Measurements from ENCODE around the gene DAPP1. TPM values are rescaled to one million over a fixed set of nuclear protein-coding genes. Genes with fewer than 3 reads are reported as not detected.
"Not testable (repeated sequence)": the region's sequence is repeated elsewhere in the genome, so short reads cannot be mapped to it uniquely, and the experiment has no call there.

The DAPP1 gene, protein sequence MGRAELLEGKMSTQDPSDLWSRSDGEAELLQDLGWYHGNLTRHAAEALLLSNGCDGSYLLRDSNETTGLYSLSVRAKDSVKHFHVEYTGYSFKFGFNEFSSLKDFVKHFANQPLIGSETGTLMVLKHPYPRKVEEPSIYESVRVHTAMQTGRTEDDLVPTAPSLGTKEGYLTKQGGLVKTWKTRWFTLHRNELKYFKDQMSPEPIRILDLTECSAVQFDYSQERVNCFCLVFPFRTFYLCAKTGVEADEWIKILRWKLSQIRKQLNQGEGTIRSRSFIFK
- total RNA-seq: 10 to 100 TPM; 25.7 to 33.0 (median 30.7) TPM

DNA sequence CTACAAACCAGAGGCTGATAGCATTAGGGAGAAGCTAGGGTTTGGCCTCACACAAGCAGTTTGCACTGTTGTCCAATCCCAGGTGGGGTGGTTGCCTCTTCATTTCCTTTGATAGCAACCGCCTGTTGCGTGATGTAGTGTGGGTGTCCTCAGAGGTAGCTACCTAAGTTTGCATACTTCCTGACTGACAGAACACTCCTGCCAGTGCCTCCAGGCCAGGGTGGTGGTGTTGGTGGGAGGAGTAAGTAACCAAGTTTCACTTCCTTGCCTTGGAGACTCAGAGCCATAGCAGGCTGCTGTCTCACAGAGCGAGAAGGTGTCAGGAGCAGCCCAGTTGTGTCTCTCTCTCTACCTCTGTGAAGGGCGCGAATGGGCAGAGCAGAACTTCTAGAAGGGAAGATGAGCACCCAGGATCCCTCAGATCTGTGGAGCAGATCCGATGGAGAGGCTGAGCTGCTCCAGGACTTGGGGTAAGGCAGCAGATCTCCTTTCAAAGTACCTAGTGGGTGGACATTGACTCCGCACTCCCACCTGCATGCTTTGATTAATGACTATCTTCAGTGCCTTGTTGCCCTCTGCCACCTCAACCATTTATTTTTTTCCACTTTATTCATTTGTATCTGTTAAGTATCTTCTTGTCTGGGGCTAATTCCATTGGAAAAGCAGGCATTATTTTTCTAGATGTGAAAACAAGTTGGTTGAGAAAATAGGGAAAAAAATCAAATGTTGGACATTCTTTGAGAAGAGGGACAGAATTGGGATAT lies at the start of gene DAPP1:
DAPP1 (plus strand) TSS at position 283 of the 764 bp plus-strand sequence; CDS start at position 370, 87 bp downstream.
- Mint-ChIP-seq H3K27me3 (ENCODE audit: low read depth) (no peaks in the 10 kb centered on the region), H3K9me3 (no peaks in the 10 kb centered on the region), H3K4me1 (ENCODE audit: low read depth) (peaks cover 65% of the 10 kb centered on the region), H3K4me3 (peak within 1 kb of the TSS; percentile 89), H3K36me3 (ENCODE audit: insufficient read depth) (peaks cover 3% of the 10 kb centered on the region)
- DNase-seq (peak; percentile 55), ATAC-seq (peak; percentile 95 to 96)

DNA sequence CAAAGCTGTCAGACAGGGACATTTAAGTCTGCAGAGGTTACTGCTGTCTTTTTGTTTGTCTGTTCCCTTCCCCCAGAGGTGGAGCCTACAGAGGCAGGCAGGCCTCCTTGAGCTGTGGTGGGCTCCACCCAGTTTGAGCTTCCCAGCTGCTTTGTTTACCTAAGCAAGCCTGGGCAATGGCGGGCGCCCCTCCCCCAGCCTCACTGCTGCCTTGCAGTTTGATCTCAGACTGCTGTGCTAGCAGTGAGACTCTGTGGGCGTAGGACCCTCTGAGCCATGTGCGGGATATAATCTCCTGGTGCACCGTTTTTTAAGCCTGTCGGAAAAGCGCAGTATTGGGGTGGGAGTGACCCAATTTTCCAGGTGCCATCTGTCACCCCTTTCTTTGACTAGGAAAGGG lies 45.8 kb upstream of the DAPP1 start:
- not testable (repeated sequence) for H3K4me3 Mint-ChIP-seq; ATAC-seq; H3K36me3 Mint-ChIP-seq (ENCODE audit: insufficient read depth); H3K4me1 Mint-ChIP-seq (ENCODE audit: low read depth); DNase-seq
- peaks cover 22% of the 10 kb centered on the region for H3K27me3 Mint-ChIP-seq (ENCODE audit: low read depth)
- H3K9me3 Mint-ChIP-seq: peaks cover 13% of the 10 kb centered on the region

DNA sequence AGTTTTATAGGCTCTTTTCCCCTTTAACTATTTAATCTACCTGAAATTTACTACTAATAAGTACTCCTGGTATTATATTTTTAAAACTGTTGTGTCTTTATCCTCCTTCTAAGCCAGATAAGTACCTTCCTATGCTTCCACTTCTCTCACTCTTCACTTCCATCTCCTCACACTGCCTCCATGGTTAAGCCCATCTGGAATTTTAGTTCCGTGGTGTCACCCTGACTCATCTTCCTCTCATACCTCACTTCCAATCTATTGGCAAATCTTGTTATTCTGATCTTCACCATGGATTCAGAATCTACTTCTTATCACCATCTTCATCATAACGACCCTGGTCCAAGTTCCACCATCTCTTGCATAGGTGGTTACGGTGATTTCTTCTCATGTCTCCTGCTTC lies 32.7 kb upstream of the DAPP1 start:
- Mint-ChIP-seq H3K4me1 (ENCODE audit: low read depth) (no peaks in the 10 kb centered on the region), H3K9me3 (no peaks in the 10 kb centered on the region), H3K4me3 (no peak overlapping the region), H3K36me3 (ENCODE audit: insufficient read depth) (no peaks in the 10 kb centered on the region), H3K27me3 (ENCODE audit: low read depth) (no peaks in the 10 kb centered on the region)
- ATAC-seq (no peak), DNase-seq (no peak)

DNA sequence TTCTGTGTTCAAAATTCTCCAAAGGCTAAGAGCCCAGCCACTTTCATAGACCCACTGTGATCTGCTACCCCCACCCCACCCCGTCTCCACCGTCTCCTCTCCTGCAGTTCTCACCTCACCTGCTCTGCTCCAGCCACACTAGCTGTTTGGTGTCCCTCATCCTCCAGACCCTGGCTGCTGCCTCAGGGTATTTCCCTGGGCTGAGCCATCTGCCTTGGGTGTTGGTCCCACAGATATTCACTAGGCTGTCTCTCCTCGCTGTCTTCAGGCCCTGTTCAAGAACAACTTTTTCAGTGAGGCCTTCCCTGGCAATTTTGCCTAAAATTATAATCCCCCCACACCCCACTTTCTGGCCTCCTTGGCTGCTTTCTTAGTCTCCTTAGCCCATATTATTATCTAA lies 31.8 kb upstream of the DAPP1 start:
- DNase-seq (no peak), ATAC-seq (no peak)
- H3K36me3 Mint-ChIP-seq (ENCODE audit: insufficient read depth): no peaks in the 10 kb centered on the region
- no peak overlapping the region for H3K4me3 Mint-ChIP-seq
- no peaks in the 10 kb centered on the region for H3K9me3 Mint-ChIP-seq
- H3K27me3 Mint-ChIP-seq (ENCODE audit: low read depth): peaks cover under 1% of the 10 kb centered on the region
- H3K4me1 Mint-ChIP-seq (ENCODE audit: low read depth): no peaks in the 10 kb centered on the region

DNA sequence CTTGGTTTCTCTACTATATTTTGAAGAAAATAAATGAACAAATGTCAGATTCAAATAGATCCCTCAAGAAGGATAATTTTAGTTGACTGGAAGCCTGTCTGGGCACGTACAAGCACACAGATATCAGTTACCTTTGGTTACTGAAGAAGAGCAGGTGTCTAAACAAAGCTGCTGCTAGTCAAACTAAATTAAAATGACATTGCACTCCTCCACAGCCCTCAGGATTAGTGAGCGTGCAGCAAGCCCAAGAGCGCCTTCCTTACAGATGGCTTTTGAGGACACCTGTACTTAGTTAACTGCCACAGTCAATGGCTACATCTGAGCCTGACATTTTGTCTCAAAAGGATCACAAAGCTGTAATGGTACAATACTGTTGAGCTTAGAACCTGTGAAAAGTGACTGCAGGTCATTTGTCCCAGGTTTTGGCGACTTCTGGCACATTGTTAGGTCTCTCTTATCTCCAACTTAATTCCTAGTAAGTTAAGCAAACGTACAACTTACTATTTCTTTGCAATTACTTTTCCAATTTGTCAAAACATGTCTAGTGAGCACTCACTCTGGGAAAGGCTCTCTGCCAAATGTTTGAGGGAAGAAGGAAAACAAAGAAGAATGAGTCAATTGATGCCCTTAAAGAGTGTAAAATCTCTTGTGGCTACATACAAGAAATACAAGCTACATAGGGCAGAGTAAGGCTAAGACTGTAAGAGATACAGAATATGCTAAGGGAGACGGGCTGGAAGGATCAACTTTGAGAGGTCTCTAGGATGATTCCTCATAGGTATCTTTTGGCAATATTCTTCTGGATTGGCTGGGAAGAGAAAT lies 25.6 kb upstream of the DAPP1 start:
- no peaks in the 10 kb centered on the region for H3K4me1 Mint-ChIP-seq (ENCODE audit: low read depth)
- no peak for DNase-seq
- no peak overlapping the region for H3K4me3 Mint-ChIP-seq
- peaks cover 17% of the 10 kb centered on the region for H3K27me3 Mint-ChIP-seq (ENCODE audit: low read depth)
- no peaks in the 10 kb centered on the region for H3K9me3 Mint-ChIP-seq
- H3K36me3 Mint-ChIP-seq (ENCODE audit: insufficient read depth): no peaks in the 10 kb centered on the region
- ATAC-seq: no peak

DNA sequence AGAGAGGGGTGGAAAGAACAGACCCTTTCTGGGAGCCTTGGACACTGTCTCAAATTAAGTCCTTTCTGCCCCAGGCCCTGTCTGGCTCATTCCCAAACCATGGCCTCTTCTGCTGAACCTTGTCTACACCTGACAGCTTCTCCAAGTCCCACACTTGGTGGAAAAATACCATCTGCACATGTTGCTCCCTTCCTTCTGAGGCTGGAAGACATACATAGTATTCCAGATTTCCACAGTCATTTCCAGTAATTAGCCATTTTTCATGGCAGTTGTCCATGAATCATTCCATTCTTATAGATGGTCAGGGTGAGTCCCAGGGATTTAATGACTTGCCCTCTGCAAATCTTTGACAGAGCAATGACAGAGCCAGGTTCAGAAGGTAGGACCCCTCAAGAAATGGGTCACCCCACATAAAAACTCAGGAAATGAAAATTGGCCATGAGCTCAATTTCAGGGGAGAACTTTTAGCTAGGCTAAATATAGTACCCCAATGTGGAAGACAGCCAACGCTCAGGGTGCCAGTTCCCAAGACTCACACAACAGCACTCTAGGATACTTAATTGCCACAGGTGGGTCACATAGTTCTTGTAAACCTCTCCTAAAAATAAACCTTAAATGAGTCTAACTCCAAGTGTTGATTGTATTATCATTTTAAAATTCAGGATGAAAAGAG lies 16.2 kb upstream of the DAPP1 start:
- Mint-ChIP-seq H3K27me3 (ENCODE audit: low read depth) (peaks cover 55% of the 10 kb centered on the region), H3K9me3 (no peaks in the 10 kb centered on the region), H3K4me3 (no peak overlapping the region), H3K4me1 (ENCODE audit: low read depth) (no peaks in the 10 kb centered on the region), H3K36me3 (ENCODE audit: insufficient read depth) (no peaks in the 10 kb centered on the region)
- DNase-seq (no peak), ATAC-seq (no peak)

DNA sequence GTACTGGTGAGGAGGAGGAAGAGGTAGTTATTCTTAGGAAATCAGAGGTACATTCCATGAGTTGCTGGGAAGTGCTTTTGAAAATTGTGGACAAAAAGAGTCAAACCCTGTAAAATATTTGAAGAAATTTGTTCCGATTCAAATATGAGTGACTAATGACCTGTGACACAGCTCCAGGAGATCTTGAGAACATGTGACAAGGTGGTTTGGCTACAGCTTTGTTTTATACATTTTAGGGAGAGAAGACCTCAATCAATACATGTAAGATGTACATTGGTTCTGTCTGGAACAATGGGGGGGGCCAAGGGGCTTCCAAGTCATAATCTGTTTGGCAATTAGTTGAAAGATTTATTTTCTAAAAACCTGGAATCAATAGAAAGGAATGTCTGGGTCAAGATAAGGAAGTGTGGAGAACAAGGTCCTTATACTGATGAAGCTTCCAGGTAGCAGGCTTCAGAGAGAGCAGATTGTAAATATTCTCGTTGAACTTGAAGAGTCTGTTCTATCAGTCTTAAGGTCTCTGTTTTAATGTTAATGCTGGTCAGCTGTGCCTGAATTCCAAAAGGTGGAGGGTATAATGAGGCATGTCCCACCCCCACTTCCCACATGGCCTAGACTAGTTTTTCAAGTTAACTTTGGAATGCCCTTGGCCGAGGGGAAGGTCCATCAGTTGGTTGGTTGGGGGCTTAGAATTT lies 15.5 kb upstream of the DAPP1 start:
- H3K36me3 Mint-ChIP-seq (ENCODE audit: insufficient read depth): no peaks in the 10 kb centered on the region
- H3K4me3 Mint-ChIP-seq: no peak overlapping the region
- H3K9me3 Mint-ChIP-seq: no peaks in the 10 kb centered on the region
- no peak for ATAC-seq
- peaks cover 52% of the 10 kb centered on the region for H3K27me3 Mint-ChIP-seq (ENCODE audit: low read depth)
- DNase-seq: no peak
- no peaks in the 10 kb centered on the region for H3K4me1 Mint-ChIP-seq (ENCODE audit: low read depth)

DNA sequence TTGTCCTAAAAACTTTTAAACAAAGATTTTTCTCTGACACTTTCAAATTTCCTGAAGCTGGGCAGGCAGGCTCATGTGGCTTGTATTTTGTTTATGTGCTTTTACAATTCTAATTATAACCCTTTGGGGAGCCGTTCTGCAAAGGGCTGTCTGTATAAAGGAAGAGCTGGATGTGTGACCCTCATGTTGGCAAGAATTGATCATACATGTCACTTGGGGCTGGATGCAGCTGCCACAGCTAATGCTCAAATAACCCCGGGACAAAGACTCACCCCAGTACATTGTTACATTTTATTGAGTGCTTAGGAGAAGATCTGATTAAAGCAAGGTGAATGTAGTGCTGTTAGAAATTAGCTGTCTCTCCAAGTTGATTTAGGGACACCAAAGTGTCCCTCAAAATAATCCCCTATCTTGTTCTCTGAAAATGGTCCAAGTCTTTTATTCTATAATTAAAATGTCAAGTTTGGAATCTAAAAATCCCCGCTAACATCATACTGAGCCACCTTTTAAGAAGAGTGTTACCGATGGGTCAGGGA lies 13.0 kb upstream of the DAPP1 start:
- no peak overlapping the region for H3K4me3 Mint-ChIP-seq
- no peaks in the 10 kb centered on the region for H3K36me3 Mint-ChIP-seq (ENCODE audit: insufficient read depth)
- ATAC-seq: no peak
- no peak for DNase-seq
- H3K4me1 Mint-ChIP-seq (ENCODE audit: low read depth): peaks cover 2% of the 10 kb centered on the region
- H3K27me3 Mint-ChIP-seq (ENCODE audit: low read depth): peaks cover 30% of the 10 kb centered on the region
- H3K9me3 Mint-ChIP-seq: no peaks in the 10 kb centered on the region

DNA sequence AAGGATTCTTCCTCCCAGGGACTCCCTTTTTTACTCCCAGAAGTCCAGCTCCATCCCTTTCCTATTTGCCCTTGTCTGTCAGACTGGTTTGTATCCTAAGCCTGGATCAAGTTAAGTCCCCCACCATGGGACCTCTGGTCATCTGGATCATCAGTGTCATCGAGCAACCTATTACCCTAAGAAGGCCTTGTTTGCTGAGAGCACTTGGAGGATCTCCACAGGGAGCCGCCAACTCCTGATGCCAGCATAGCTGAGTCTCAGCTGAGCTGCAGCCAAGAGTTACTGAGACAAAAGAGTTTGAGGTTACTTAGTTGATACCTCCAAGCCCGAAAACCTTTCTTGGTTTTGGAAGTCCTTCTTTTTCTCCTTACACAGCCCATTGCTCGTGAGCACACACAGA lies 10.1 kb upstream of the DAPP1 start:
- Mint-ChIP-seq H3K9me3 (no peaks in the 10 kb centered on the region), H3K4me1 (ENCODE audit: low read depth) (peaks cover 2% of the 10 kb centered on the region), H3K36me3 (ENCODE audit: insufficient read depth) (no peaks in the 10 kb centered on the region), H3K27me3 (ENCODE audit: low read depth) (peaks cover 24% of the 10 kb centered on the region), H3K4me3 (no peak overlapping the region)
- DNase-seq (no peak), ATAC-seq (no peak)

DNA sequence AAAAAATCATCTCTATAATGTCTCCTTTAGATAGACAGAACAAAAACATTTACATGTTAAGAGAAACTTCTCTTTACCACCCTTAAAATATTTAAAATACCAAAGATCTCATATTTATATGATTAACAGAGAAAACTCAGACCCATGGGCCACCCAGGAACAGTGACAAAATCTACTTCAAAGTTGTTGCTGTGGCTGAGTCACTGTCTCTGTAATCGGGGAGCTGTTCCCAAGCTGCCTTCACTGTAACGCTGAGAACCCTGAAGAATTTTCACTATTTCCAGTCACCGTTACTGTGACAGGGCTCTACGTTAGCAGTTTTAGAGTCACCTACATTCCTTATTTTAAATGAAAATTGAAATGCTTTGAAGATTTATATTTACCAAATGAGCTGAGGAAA lies 9.0 kb upstream of the DAPP1 start:
- H3K4me1 Mint-ChIP-seq (ENCODE audit: low read depth): peaks cover 2% of the 10 kb centered on the region
- DNase-seq: no peak
- H3K4me3 Mint-ChIP-seq: no peak overlapping the region
- no peak for ATAC-seq
- H3K27me3 Mint-ChIP-seq (ENCODE audit: low read depth): peaks cover 20% of the 10 kb centered on the region
- H3K9me3 Mint-ChIP-seq: no peaks in the 10 kb centered on the region
- no peaks in the 10 kb centered on the region for H3K36me3 Mint-ChIP-seq (ENCODE audit: insufficient read depth)

DNA sequence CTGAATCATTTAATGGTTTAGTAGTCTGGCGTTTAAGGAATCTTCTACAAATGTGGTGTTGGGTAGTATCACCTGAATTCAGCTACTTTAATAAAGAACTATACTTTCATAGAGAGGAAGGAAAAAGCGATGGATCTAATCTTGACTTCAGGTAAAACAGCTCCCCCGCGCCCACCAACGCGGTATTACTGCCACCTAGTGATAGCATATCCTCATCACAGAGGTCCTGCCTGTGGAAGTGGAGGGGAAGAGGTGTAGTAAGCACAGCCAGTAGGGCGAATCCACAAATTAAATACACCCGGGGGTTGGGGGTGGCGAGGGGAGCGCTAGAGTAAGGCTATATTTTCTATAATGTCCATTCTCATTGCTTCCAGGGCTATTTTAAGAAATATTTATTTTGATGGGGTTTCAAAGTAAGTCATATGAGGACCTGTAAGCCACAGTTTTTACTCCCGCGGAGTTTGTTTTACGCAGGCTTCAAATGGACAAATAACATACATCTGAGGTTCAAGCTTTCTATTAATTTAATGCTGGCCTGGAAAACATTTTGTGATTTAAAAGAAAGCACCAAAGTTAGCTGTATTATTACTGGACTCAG lies 8.3 kb upstream of the DAPP1 start:
- H3K4me1 Mint-ChIP-seq (ENCODE audit: low read depth): peaks cover 5% of the 10 kb centered on the region
- H3K4me3 Mint-ChIP-seq: no peak overlapping the region
- ATAC-seq: peak; percentile 92 to 93
- H3K27me3 Mint-ChIP-seq (ENCODE audit: low read depth): peaks cover 15% of the 10 kb centered on the region
- DNase-seq: peak; percentile 70
- H3K9me3 Mint-ChIP-seq: no peaks in the 10 kb centered on the region
- no peaks in the 10 kb centered on the region for H3K36me3 Mint-ChIP-seq (ENCODE audit: insufficient read depth)

DNA sequence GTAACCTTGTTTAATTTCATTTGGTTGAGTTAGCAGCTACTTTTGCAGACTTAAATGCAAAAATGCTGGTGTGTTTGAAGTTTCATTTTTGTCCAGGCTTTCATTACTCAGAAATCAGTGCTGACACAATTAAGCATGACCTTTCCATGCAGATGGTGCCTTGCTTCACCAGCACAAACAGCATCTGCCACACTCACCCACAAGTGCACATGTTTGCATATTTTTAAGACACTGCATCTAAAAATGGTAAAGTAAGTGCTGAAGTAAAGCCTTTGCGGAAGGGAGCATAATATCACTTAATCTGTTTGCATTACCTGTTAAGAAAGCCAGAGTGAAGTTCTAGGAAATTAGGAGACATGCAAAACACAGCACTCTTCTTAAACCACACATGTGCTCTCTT lies 7.3 kb upstream of the DAPP1 start:
- peaks cover 8% of the 10 kb centered on the region for H3K4me1 Mint-ChIP-seq (ENCODE audit: low read depth)
- no peak for ATAC-seq
- no peak overlapping the region for H3K4me3 Mint-ChIP-seq

DNA sequence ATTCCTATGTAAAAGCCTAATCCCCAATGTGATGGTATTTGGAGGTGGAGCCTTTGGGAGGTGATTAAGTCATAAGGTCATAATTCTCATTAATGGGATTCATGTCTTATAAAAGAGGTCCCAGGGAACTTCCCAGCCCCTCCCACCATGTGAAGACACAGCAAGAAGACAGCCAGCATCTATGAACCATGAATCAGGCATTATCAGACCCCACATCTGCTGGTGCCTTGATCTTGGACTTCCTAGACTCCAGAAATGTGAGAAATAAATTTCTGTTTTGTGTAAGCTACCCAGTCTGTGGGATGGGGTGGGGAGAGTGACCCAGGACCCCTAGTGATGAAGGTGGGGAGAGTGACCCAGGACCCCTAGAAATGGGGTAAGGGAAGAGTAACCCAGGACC lies 6.1 kb upstream of the DAPP1 start:
- Mint-ChIP-seq H3K4me1 (ENCODE audit: low read depth) (peaks cover 14% of the 10 kb centered on the region), H3K36me3 (ENCODE audit: insufficient read depth) (no peaks in the 10 kb centered on the region), H3K4me3 (no peak overlapping the region), H3K27me3 (ENCODE audit: low read depth) (peaks cover 3% of the 10 kb centered on the region), H3K9me3 (no peaks in the 10 kb centered on the region)
- DNase-seq (no peak), ATAC-seq (no peak)

More for the DNA sequence above, 7.3 kb upstream of the DAPP1 start:
- Mint-ChIP-seq H3K27me3 (ENCODE audit: low read depth) (peaks cover 12% of the 10 kb centered on the region), H3K36me3 (ENCODE audit: insufficient read depth) (no peaks in the 10 kb centered on the region), H3K9me3 (no peaks in the 10 kb centered on the region)
- no peak for DNase-seq
